Trophoblast cell (in vitro differentiated cells and primary cell): ENCODE measurements around the gene R3HCC1L.
A peak's percentile ranks its signal among the peaks of the same experiment; 100 is the strongest.

Experiments used
- DNase-seq, 2 donors: peaks; one replicate each; pipeline ENCODE4 v3.0.0-alpha.2; 2016
- H2AFZ ChIP-seq: 2 replicates; pipeline ENCODE4 v1.6.1; 2013; ENCODE audit warnings: low read length, moderate library complexity, mild to moderate bottlenecking; ENCODE audit not compliant: insufficient read depth, poor library complexity
- H2AK5ac ChIP-seq: 2 replicates; pipeline ENCODE4 v1.6.1; 2013; ENCODE audit warnings: mild to moderate bottlenecking, low read length
- H2BK120ac ChIP-seq: 2 replicates; pipeline ENCODE4 v1.6.1; 2013; ENCODE audit warnings: low read length, mild to moderate bottlenecking, moderate library complexity; ENCODE audit not compliant: insufficient read depth, poor library complexity
- H2BK12ac ChIP-seq: 2 replicates; pipeline ENCODE4 v1.6.1; 2013; ENCODE audit warnings: mild to moderate bottlenecking, low read length, moderate library complexity
- H2BK5ac ChIP-seq: 2 replicates; pipeline ENCODE4 v1.6.1; 2013; ENCODE audit warnings: low read length, low read depth, moderate library complexity, mild to moderate bottlenecking; ENCODE audit not compliant: poor library complexity
- H3K14ac ChIP-seq: 2 replicates; pipeline ENCODE4 v1.6.1; 2013; ENCODE audit warnings: mild to moderate bottlenecking, low read length
- H3K18ac ChIP-seq: 2 replicates; pipeline ENCODE4 v1.6.1; 2013; ENCODE audit warnings: mild to moderate bottlenecking, low read length
- H3K23ac ChIP-seq: 2 replicates; pipeline ENCODE4 v1.6.1; 2013; ENCODE audit warnings: low read length
- H3K27ac ChIP-seq: 2 replicates; pipeline ENCODE4 v1.5.1; 2013; ENCODE audit warnings: low read depth, mild to moderate bottlenecking, inconsistent platforms, low read length, moderate library complexity
- H3K27me3 ChIP-seq: 2 replicates; pipeline ENCODE4 v1.6.1; 2013; ENCODE audit warnings: inconsistent platforms, mild to moderate bottlenecking, low read length, moderate library complexity; ENCODE audit not compliant: insufficient read depth
- H3K36me3 ChIP-seq, 2 experiments: 1 replicate in 1 of 2; 2 replicates in 1 of 2; pipeline ENCODE4 v1.6.1; 2013; ENCODE audit warnings: low read length in 2 of 2, mild to moderate bottlenecking in 2 of 2, moderate library complexity in 1 of 2; ENCODE audit not compliant: insufficient read depth in 2 of 2, control insufficient read depth in 1 of 2
- H3K4ac ChIP-seq: 2 replicates; pipeline ENCODE4 v1.6.1; 2013; ENCODE audit warnings: low read depth, mild to moderate bottlenecking, low read length, moderate library complexity
- H3K4me1 ChIP-seq, 2 experiments: 1 replicate in 1 of 2; 2 replicates in 1 of 2; pipeline ENCODE4 v1.6.1; 2013; ENCODE audit warnings: low read length in 2 of 2, mild to moderate bottlenecking in 2 of 2, moderate library complexity in 1 of 2; ENCODE audit not compliant: insufficient read depth in 2 of 2, control insufficient read depth in 1 of 2
- H3K4me2 ChIP-seq: 2 replicates; pipeline ENCODE4 v1.6.1; 2013; ENCODE audit warnings: inconsistent platforms, mild to moderate bottlenecking, low read length, moderate library complexity
- H3K4me3 ChIP-seq: 2 replicates; pipeline ENCODE4 v1.5.1; 2013; ENCODE audit warnings: mild to moderate bottlenecking, low read depth, low read length, inconsistent platforms
- H3K79me1 ChIP-seq: one replicate; pipeline ENCODE4 v1.6.1; 2013; ENCODE audit warnings: low read length
- H3K79me2 ChIP-seq: 2 replicates; pipeline ENCODE4 v1.6.1; 2013; ENCODE audit warnings: low read length, mild to moderate bottlenecking; ENCODE audit not compliant: control insufficient read depth, insufficient read depth, poor library complexity
- H3K9ac ChIP-seq: 2 replicates; pipeline ENCODE4 v1.6.1; 2013; ENCODE audit warnings: mild to moderate bottlenecking, low read length
- H3K9me3 ChIP-seq: 2 replicates; pipeline ENCODE4 v1.6.1; 2013; ENCODE audit warnings: low read depth, mild to moderate bottlenecking, control low read depth, inconsistent platforms, low read length; ENCODE audit not compliant: insufficient read depth
- H4K12ac ChIP-seq: 2 replicates; pipeline ENCODE4 v1.6.1; 2013; ENCODE audit warnings: low read depth, mild to moderate bottlenecking, low read length, moderate library complexity
- H4K8ac ChIP-seq: 2 replicates; pipeline ENCODE4 v1.6.1; 2013; ENCODE audit warnings: low read depth, mild to moderate bottlenecking, low read length, moderate library complexity
- H4K91ac ChIP-seq: one replicate; pipeline ENCODE4 v1.6.1; 2013; ENCODE audit warnings: low read depth, mild to moderate bottlenecking, low read length, moderate library complexity
- WGBS: extraction: QIAGEN DNeasy Blood & Tissue Kit; methylation state at CpG from one replicate; pipeline ENCODE4 v1.1.7; 2013; ENCODE audit warnings: missing lambda C conversion rate; ENCODE audit not compliant: insufficient read length, insufficient coverage; ENCODE audit errors: extremely low coverage; 5-methylcytosine and 5-hydroxymethylcytosine counted together

R3HCC1L gene

DNA sequence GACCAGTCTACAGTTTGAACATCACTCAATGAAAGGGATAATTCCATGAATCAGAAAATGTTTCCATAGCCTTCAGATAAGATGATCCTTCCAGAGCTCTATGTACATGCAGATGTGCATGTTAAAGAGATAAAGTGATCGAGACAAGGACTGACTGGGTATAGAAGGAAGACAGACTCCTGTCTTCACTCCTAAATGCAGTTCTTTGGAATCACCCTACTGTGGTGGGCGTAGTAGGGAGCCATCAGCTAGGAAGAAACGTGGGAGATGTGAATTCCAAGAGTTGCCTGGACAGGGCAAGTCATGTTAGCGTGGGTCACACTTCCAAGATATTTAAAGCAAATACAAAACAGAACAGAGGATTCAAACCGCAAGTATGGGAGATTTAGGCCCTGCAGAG, 109.7 kb downstream of the R3HCC1L start:
- Histone ChIP-seq H3K23ac (no peak overlapping the region), H2AFZ (no peak overlapping the region), H3K79me2 (no peaks in the 10 kb centered on the region), H3K36me3 (peaks cover 12 to 34% of the 10 kb centered on the region in 2 experiments), H3K14ac (no peak overlapping the region), H4K12ac (no peak overlapping the region), H2BK5ac (no peak overlapping the region), H3K9me3 (peaks cover 2% of the 10 kb centered on the region), H3K4me3 (no peak overlapping the region), H2AK5ac (no peak overlapping the region), H3K18ac (no peak overlapping the region), H4K8ac (no peak overlapping the region), H3K79me1 (no peaks in the 10 kb centered on the region), H3K4me1 (no peaks in the 10 kb centered on the region), H2BK120ac (no peak overlapping the region), H3K27ac (no peak overlapping the region), H2BK12ac (no peak overlapping the region), H3K9ac (no peak overlapping the region), H3K4me2 (no peak overlapping the region), H4K91ac (no peak overlapping the region), H3K4ac (no peak overlapping the region), H3K27me3 (no peaks in the 10 kb centered on the region)
- no peak for DNase-seq
- WGBS: no CpG with 5 or more reads among the region's 5 CpGs

DNA sequence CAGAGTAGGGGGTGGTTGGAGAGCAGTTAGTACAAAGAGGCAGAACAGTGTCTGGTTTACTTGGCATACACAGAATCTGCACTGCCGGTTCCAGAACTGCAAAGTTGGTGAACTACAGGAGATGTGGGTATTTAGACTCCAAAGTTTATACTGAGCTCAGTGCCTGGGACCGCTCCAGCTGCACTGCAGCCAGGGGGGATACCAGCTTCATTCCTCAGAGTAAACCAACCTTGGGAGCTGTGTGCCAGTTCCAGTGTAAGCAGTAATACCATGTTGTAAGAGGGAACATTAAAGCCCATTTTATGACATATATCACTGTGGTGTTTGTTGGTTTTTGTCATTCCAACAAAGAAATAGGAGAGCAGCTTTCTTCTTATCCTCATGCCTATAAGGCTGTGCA, 110.1 kb downstream of the R3HCC1L start:
- WGBS: no CpG with 5 or more reads among the region's 2 CpGs
- Histone ChIP-seq H2AK5ac (no peak overlapping the region), H4K91ac (no peak overlapping the region), H4K8ac (no peak overlapping the region), H3K4me3 (no peak overlapping the region), H3K27ac (no peak overlapping the region), H3K36me3 (peaks cover 12 to 37% of the 10 kb centered on the region in 2 experiments), H2AFZ (no peak overlapping the region), H3K27me3 (no peaks in the 10 kb centered on the region), H3K4me2 (no peak overlapping the region), H3K4ac (no peak overlapping the region), H4K12ac (no peak overlapping the region), H3K9ac (no peak overlapping the region), H3K4me1 (no peaks in the 10 kb centered on the region), H2BK12ac (no peak overlapping the region), H3K79me2 (no peaks in the 10 kb centered on the region), H3K79me1 (no peaks in the 10 kb centered on the region), H3K18ac (no peak overlapping the region), H3K23ac (no peak overlapping the region), H2BK120ac (no peak overlapping the region), H2BK5ac (no peak overlapping the region), H3K14ac (no peak overlapping the region), H3K9me3 (peaks cover 2% of the 10 kb centered on the region)
- DNase-seq: no peak

DNA sequence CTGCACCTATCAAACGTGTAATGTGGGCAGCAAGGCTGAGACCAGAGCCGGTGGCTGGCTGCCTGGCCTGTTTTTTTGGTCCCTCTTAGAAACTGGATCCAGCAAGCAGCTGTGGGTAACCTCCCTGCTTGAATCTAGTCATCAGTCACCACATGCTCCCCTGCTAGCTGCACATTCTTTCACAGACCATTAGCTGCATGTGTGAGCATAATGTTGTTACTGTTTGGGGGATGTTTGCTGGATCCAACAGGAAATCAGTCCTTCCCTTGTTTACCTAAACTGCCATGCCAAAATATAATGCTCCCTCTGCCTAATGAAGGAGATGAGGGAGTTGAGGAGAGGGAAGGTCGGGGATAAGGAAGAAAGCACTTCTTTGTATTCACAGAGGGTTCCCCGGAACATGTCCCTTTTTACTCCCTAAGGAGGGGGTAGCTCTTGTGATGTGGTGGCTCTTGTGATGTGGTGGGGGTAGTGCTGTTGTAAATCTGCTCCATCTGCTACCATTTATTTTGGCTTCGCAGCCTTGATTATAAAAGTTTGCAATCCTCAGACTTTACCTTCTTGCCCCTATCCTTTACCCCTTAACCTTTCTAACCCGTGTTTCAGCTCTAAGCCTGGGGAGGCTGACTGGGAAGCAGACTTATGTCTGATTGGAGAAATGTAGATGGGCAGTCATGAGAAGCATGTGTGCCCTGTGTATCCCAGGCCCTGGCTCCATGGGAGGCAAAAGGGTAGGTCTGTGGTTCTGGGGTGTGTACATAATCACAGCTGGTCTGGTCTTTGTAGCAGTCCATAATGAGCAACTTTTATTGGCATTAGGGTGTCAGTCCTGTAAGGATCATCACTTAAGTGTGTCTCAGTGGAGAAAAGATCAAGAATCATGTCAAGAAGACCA, 112.7 kb downstream of the R3HCC1L start:
- Histone ChIP-seq H3K4me3 (no peak overlapping the region), H2BK120ac (no peak overlapping the region), H3K23ac (peak overlapping the region; percentile 68), H4K12ac (no peak overlapping the region), H3K36me3 (peaks cover 10 to 39% of the 10 kb centered on the region in 2 experiments), H4K91ac (no peak overlapping the region), H3K79me1 (no peaks in the 10 kb centered on the region), H2AK5ac (no peak overlapping the region), H3K9me3 (peaks cover 2% of the 10 kb centered on the region), H3K14ac (no peak overlapping the region), H3K4me2 (no peak overlapping the region), H3K27ac (no peak overlapping the region), H3K9ac (no peak overlapping the region), H2AFZ (no peak overlapping the region), H3K27me3 (no peaks in the 10 kb centered on the region), H3K79me2 (no peaks in the 10 kb centered on the region), H2BK12ac (no peak overlapping the region), H3K18ac (no peak overlapping the region), H3K4ac (no peak overlapping the region), H3K4me1 (peaks cover 2 to 7% of the 10 kb centered on the region in 2 experiments), H2BK5ac (no peak overlapping the region), H4K8ac (no peak overlapping the region)
- DNase-seq: no peak
- WGBS: no CpG with 5 or more reads among the region's 6 CpGs

DNA sequence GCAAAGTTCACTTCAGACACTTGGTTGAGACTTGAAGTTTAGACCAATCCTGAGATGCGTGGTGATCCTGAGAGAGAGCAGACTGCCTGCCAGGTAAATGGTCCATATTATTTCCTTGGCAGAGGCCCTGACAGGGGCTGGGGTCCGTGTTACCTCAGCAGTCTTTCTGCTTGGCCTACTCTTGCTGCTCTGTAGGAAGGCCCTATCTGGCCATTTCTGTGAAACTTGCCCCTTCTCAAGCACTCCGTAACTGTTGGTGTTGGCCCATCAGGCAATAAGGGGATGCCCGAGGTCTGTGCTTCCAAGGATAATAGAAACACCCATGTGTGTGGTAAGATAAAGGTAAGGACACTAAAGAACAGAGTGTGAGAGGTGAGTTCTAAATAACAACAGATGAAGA, 113.6 kb downstream of the R3HCC1L start:
- Histone ChIP-seq H3K4ac (no peak overlapping the region), H3K36me3 (peaks cover 10 to 39% of the 10 kb centered on the region in 2 experiments), H3K4me2 (no peak overlapping the region)

More for the DNA sequence above, 113.6 kb downstream of the R3HCC1L start:
- Histone ChIP-seq H3K27me3 (no peaks in the 10 kb centered on the region), H3K27ac (no peak overlapping the region), H2BK120ac (no peak overlapping the region), H3K4me3 (no peak overlapping the region), H2AK5ac (no peak overlapping the region), H4K91ac (no peak overlapping the region), H3K79me1 (no peaks in the 10 kb centered on the region), H3K14ac (no peak overlapping the region), H3K23ac (no peak overlapping the region), H3K9ac (no peak overlapping the region), H4K12ac (no peak overlapping the region), H4K8ac (no peak overlapping the region), H2BK5ac (no peak overlapping the region), H3K4me1 (peaks cover 6 to 12% of the 10 kb centered on the region in 2 experiments), H2BK12ac (no peak overlapping the region), H3K9me3 (peaks cover 2% of the 10 kb centered on the region), H3K79me2 (no peaks in the 10 kb centered on the region), H3K18ac (no peak overlapping the region), H2AFZ (no peak overlapping the region)
- WGBS: no CpG with 5 or more reads among the region's 4 CpGs
- no peak for DNase-seq
